GM19043 (cell line): Measurements from ENCODE around the gene EHBP1L1.

ENCODE experiments used
- ATAC-seq: cut with Tn5 transposase; IDR thresholded peaks from one replicate; pipeline ENCODE4 v1.9.1; 2021; ENCODE audit warnings: low read depth; ENCODE audit not compliant: unreplicated experiment

EHBP1L1 gene

GRCh38 chr11:65613091-65613928, 37.5 kb downstream of the EHBP1L1 start:
- no peak for ATAC-seq

GRCh38 chr11:65615229-65615949, 39.5 kb downstream of the EHBP1L1 start, which contains the start of gene PCNX3:
Gene PCNX3 (plus strand): TSS chr11:65615776. CDS start chr11:65616312, 536 bp downstream.
- peak; percentile 76 for ATAC-seq

GRCh38 chr11:65615950-65616574, 40.2 kb downstream of the EHBP1L1 start:
- ATAC-seq, result no peak

- no peak for ATAC-seq
Measured at GRCh38 chr11:65616575-65617001, 40.7 kb downstream of the EHBP1L1 start.

GRCh38 chr11:65617136-65617850, 41.4 kb downstream of the EHBP1L1 start:
- no peak for ATAC-seq

- no peak for ATAC-seq
Measured at GRCh38 chr11:65617990-65618751, 42.3 kb downstream of the EHBP1L1 start.

- ATAC-seq, result no peak
Measured at GRCh38 chr11:65618763-65619162, 42.9 kb downstream of the EHBP1L1 start.

- no peak for ATAC-seq
Measured at GRCh38 chr11:65619281-65619928, 43.6 kb downstream of the EHBP1L1 start.

GRCh38 chr11:65620666-65621065, 44.8 kb downstream of the EHBP1L1 start:
- ATAC-seq, result no peak

- no peak for ATAC-seq
Measured at GRCh38 chr11:65621460-65621859, 45.6 kb downstream of the EHBP1L1 start.

GRCh38 chr11:65622011-65622410, 46.2 kb downstream of the EHBP1L1 start:
- ATAC-seq, result no peak

- no peak for ATAC-seq
Measured at GRCh38 chr11:65623177-65623576, 47.3 kb downstream of the EHBP1L1 start.

- no peak for ATAC-seq
Measured at GRCh38 chr11:65623852-65624616, 48.2 kb downstream of the EHBP1L1 start.

GRCh38 chr11:65624931-65625627, 49.2 kb downstream of the EHBP1L1 start:
- no peak for ATAC-seq

GRCh38 chr11:65625628-65626342, 49.9 kb downstream of the EHBP1L1 start:
- ATAC-seq, result no peak

GRCh38 chr11:65627202-65627601, 51.3 kb downstream of the EHBP1L1 start:
- ATAC-seq, result no peak

GRCh38 chr11:65629579-65629978, 53.7 kb downstream of the EHBP1L1 start:
- no peak for ATAC-seq
